Neuronal stem cell (in vitro differentiated cells): ENCODE data around the gene MGAT5B.

Experiments
- DNase-seq: peaks from one replicate; pipeline ENCODE4 v3.0.0-alpha.2; 2013; ENCODE audit warnings: low spot score
- H2AFZ ChIP-seq: one replicate; pipeline ENCODE4 v1.6.1; 2013; ENCODE audit warnings: mild to moderate bottlenecking, low read length, inconsistent platforms
- H2AK5ac ChIP-seq: 2 replicates; pipeline ENCODE4 v1.6.1; 2013; ENCODE audit warnings: low read depth, mild to moderate bottlenecking, inconsistent platforms, low read length, moderate library complexity, mixed read lengths
- H2BK120ac ChIP-seq: 2 replicates; pipeline ENCODE4 v1.6.1; 2013; ENCODE audit warnings: low read depth, mild to moderate bottlenecking, inconsistent platforms, low read length, moderate library complexity, mixed read lengths
- H2BK12ac ChIP-seq: one replicate; pipeline ENCODE4 v1.6.1; 2013; ENCODE audit warnings: low read length, inconsistent platforms
- H2BK15ac ChIP-seq: 2 replicates; pipeline ENCODE4 v1.6.1; 2013; ENCODE audit warnings: mild to moderate bottlenecking, low read length, inconsistent platforms, mixed read lengths
- H2BK5ac ChIP-seq: one replicate; pipeline ENCODE4 v1.6.1; 2013; ENCODE audit warnings: inconsistent platforms, mild to moderate bottlenecking, low read length, moderate library complexity
- H3K14ac ChIP-seq: one replicate; pipeline ENCODE4 v1.6.1; 2013; ENCODE audit warnings: low read length, inconsistent platforms
- H3K18ac ChIP-seq: 2 replicates; pipeline ENCODE4 v1.6.1; 2013; ENCODE audit warnings: low read length, inconsistent platforms
- H3K23ac ChIP-seq: 2 replicates; pipeline ENCODE4 v1.6.1; 2013; ENCODE audit warnings: low read depth, mild to moderate bottlenecking, mixed read lengths, low read length, inconsistent platforms; ENCODE audit not compliant: poor library complexity
- H3K27ac ChIP-seq: replicated peaks from 3 replicates; pipeline ENCODE4 v1.5.1; 2013; ENCODE audit warnings: low read length, inconsistent platforms
- H3K27me3 ChIP-seq, 3 experiments: 2 replicates each; pipeline ENCODE4 v1.6.1; 2013; ENCODE audit warnings: low read length in 3 of 3, mild to moderate bottlenecking in 2 of 3, inconsistent platforms in 1 of 3, low read depth in 1 of 3, mixed read lengths in 1 of 3, moderate library complexity in 1 of 3; ENCODE audit not compliant: control insufficient read depth in 3 of 3, insufficient read depth in 3 of 3
- H3K36me3 ChIP-seq, 2 donors: replicated peaks in 1 of 2; 2 replicates each; pipeline ENCODE4 v1.6.1; 2013; ENCODE audit warnings: low read length in 2 of 2; ENCODE audit not compliant: control insufficient read depth in 2 of 2, insufficient read depth in 2 of 2
- H3K4ac ChIP-seq: 2 replicates; pipeline ENCODE4 v1.6.1; 2013; ENCODE audit warnings: inconsistent platforms, mild to moderate bottlenecking, low read length, moderate library complexity
- H3K4me1 ChIP-seq, 2 donors: 1 replicate in 1 of 2; 2 replicates in 1 of 2; pipeline ENCODE4 v1.6.1; 2013; ENCODE audit warnings: low read length in 2 of 2, low read depth in 1 of 2; ENCODE audit not compliant: control insufficient read depth in 2 of 2, insufficient read depth in 1 of 2
- H3K4me2 ChIP-seq: one replicate; pipeline ENCODE4 v1.6.1; 2013; ENCODE audit warnings: mild to moderate bottlenecking, low read length, inconsistent platforms; ENCODE audit not compliant: insufficient read depth, poor library complexity, severe bottlenecking
- H3K4me3 ChIP-seq, 2 donors: 2 replicates each; pipeline ENCODE4 v1.5.1; 2013; ENCODE audit warnings: low read length in 2 of 2, mild to moderate bottlenecking in 2 of 2, inconsistent platforms in 1 of 2, moderate library complexity in 1 of 2
- H3K79me1 ChIP-seq: one replicate; pipeline ENCODE4 v1.6.1; 2013; ENCODE audit warnings: low read depth, mild to moderate bottlenecking, inconsistent platforms, low read length, moderate library complexity
- H3K9ac ChIP-seq: one replicate; pipeline ENCODE4 v1.6.1; 2013; ENCODE audit warnings: mild to moderate bottlenecking, low read depth, low read length, inconsistent platforms; ENCODE audit not compliant: poor library complexity
- H3K9me3 ChIP-seq, 2 donors: replicated peaks in 1 of 2; 2 replicates each; pipeline versions ENCODE3 to v1.6.1; 2013; ENCODE audit warnings: low read length in 2 of 2, mild to moderate bottlenecking in 2 of 2, inconsistent platforms in 1 of 2, low read depth in 1 of 2, mixed read lengths in 1 of 2, moderate library complexity in 1 of 2; ENCODE audit not compliant: control insufficient read depth in 2 of 2, insufficient read depth in 1 of 2
- H4K8ac ChIP-seq: one replicate; pipeline ENCODE4 v1.6.1; 2013; ENCODE audit warnings: low read depth, mild to moderate bottlenecking, inconsistent platforms, low read length, moderate library complexity
- H4K91ac ChIP-seq: one replicate; pipeline ENCODE4 v1.6.1; 2013; ENCODE audit warnings: low read length, low read depth, mild to moderate bottlenecking, inconsistent platforms; ENCODE audit not compliant: poor library complexity
- WGBS, 2 donors: extraction: QIAGEN DNeasy Blood & Tissue Kit; methylation state at CpG; one replicate each; pipeline ENCODE4 v1.1.7; 2013; ENCODE audit warnings: missing lambda C conversion rate in 2 of 2, mixed read lengths in 1 of 2; ENCODE audit not compliant: insufficient read length in 2 of 2, insufficient replicate concordance in 1 of 2; ENCODE audit errors: extremely low coverage in 2 of 2; 5-methylcytosine and 5-hydroxymethylcytosine counted together

The MGAT5B gene

DNA sequence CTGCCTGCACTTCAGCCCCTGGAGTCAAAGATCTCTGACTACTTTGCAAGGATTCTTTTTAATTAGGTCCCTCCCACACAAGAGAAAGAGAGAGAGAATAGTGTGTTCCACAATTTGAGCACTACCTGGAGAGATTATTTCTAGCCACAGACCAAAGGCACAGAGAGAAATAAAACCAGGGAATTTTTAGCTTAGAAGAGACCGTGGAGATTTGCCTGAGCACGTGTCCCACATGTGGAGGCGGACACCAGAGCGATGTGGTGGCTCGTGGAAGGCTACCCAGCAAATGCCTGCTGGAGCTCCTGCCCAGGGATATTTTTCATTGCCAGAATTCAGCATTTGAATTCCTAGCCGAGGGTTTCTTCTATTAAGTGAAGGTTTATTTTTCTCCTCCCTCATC lies 50.6 kb downstream of the MGAT5B start:
- WGBS, 2 donors: no CpG with 5 or more reads among the region's 6 CpGs
- Histone ChIP-seq H3K9ac (no peak overlapping the region), H2BK5ac (no peak overlapping the region), H3K36me3 (peaks cover 0 to 19% of the 10 kb centered on the region in 2 donors), H2BK120ac (no peak overlapping the region), H4K8ac (no peak overlapping the region), H3K18ac (no peak overlapping the region), H3K4me2 (no peak overlapping the region), H3K23ac (no peak overlapping the region), H3K27me3 (no peaks in the 10 kb centered on the region), H3K4me3 (no peak overlapping the region), H3K14ac (no peak overlapping the region), H2AFZ (no peak overlapping the region), H3K79me1 (no peaks in the 10 kb centered on the region), H3K27ac (no peak overlapping the region), H2BK15ac (no peak overlapping the region), H4K91ac (no peak overlapping the region), H3K4me1 (peaks cover 0 to 11% of the 10 kb centered on the region in 2 donors), H3K4ac (no peak overlapping the region), H2AK5ac (no peak overlapping the region), H3K9me3 (no peaks in the 10 kb centered on the region), H2BK12ac (no peak overlapping the region)
- DNase-seq: no peak

- no peak for DNase-seq
- H4K91ac ChIP-seq: no peak overlapping the region
Measured at GRCh38 chr17:76920364-76921139, 52.3 kb downstream of the MGAT5B start.

GRCh38 chr17:76921340-76922036 lies 53.3 kb downstream of the MGAT5B start:
- no peak overlapping the region for H3K18ac ChIP-seq
- WGBS, 2 donors: no CpG with 5 or more reads among the region's 12 CpGs

More at GRCh38 chr17:76920364-76921139, 52.3 kb downstream of the MGAT5B start:
- Histone ChIP-seq H4K8ac (no peak overlapping the region), H3K27me3 (no peaks in the 10 kb centered on the region), H3K18ac (no peak overlapping the region), H3K4ac (no peak overlapping the region), H3K4me3 (no peak overlapping the region), H2BK120ac (no peak overlapping the region), H3K27ac (no peak overlapping the region), H3K79me1 (no peaks in the 10 kb centered on the region), H2BK15ac (no peak overlapping the region), H2AFZ (no peak overlapping the region), H2BK12ac (no peak overlapping the region), H3K14ac (no peak overlapping the region), H3K23ac (no peak overlapping the region), H3K9me3 (no peaks in the 10 kb centered on the region), H3K4me2 (no peak overlapping the region), H3K4me1 (peaks cover 0 to 14% of the 10 kb centered on the region in 2 donors), H2AK5ac (no peak overlapping the region), H3K36me3 (peaks cover 0 to 17% of the 10 kb centered on the region in 2 donors), H3K9ac (no peak overlapping the region), H2BK5ac (no peak overlapping the region)
- WGBS, 2 donors: no CpG with 5 or more reads among the region's 13 CpGs

GRCh38 chr17:76922084-76922483 lies 53.9 kb downstream of the MGAT5B start:
- no peak overlapping the region for H2BK12ac ChIP-seq
- H3K4me2 ChIP-seq: no peak overlapping the region
- no peak overlapping the region for H2AK5ac ChIP-seq
- no peaks in the 10 kb centered on the region for H3K9me3 ChIP-seq
- H3K4me3 ChIP-seq: no peak overlapping the region
- no peak overlapping the region for H3K23ac ChIP-seq
- no peak overlapping the region for H2BK15ac ChIP-seq
- no peak overlapping the region for H4K8ac ChIP-seq
- H2BK5ac ChIP-seq: no peak overlapping the region
- H3K18ac ChIP-seq: no peak overlapping the region
- H2AFZ ChIP-seq: no peak overlapping the region
- no peaks in the 10 kb centered on the region for H3K79me1 ChIP-seq
- peaks cover 0 to 21% of the 10 kb centered on the region in 2 donors for H3K36me3 ChIP-seq
- H4K91ac ChIP-seq: no peak overlapping the region
- no peak overlapping the region for H3K4ac ChIP-seq
- DNase-seq: no peak
- H3K14ac ChIP-seq: no peak overlapping the region
- no CpG with 5 or more reads among the region's 1 CpG for WGBS, 2 donors
- H3K4me1 ChIP-seq: peaks cover 0 to 14% of the 10 kb centered on the region in 2 donors
- H3K27ac ChIP-seq: no peak overlapping the region
- H2BK120ac ChIP-seq: no peak overlapping the region
- H3K9ac ChIP-seq: no peak overlapping the region
- H3K27me3 ChIP-seq: no peaks in the 10 kb centered on the region

More at GRCh38 chr17:76921340-76922036, 53.3 kb downstream of the MGAT5B start:
- Histone ChIP-seq H3K27me3 (no peaks in the 10 kb centered on the region), H4K91ac (no peak overlapping the region), H3K36me3 (peaks cover 0 to 17% of the 10 kb centered on the region in 2 donors), H2BK5ac (no peak overlapping the region), H2BK120ac (no peak overlapping the region), H2BK12ac (no peak overlapping the region), H3K4me2 (no peak overlapping the region), H3K9me3 (no peaks in the 10 kb centered on the region), H3K23ac (peak overlapping the region; percentile 29), H2AK5ac (no peak overlapping the region), H3K4ac (no peak overlapping the region), H3K79me1 (no peaks in the 10 kb centered on the region), H4K8ac (no peak overlapping the region), H3K4me1 (peaks cover 0 to 14% of the 10 kb centered on the region in 2 donors), H3K9ac (no peak overlapping the region), H3K4me3 (no peak overlapping the region), H3K27ac (no peak overlapping the region), H2BK15ac (no peak overlapping the region), H2AFZ (no peak overlapping the region), H3K14ac (no peak overlapping the region)
- no peak for DNase-seq
